Panc1 (cell line): ENCODE results near the gene IPO4. TPM values are rescaled to one million over a fixed set of nuclear protein-coding genes. Genes with fewer than 3 reads are reported as not detected.

ENCODE experiments used
- ATAC-seq: fragments of 200-7000 bp; cut with Tn5 transposase; 2 replicates; pipeline ENCODE4 v1.9.1; 2020; ENCODE audit warnings: mild to moderate bottlenecking, moderate library complexity
- BruUV-seq: library from RNA; stranded (reverse); fragments of 400-500 nt; replicated peaks from 2 replicates; lab custom pipeline; 2021; lab: Mats Ljungman, UMichigan
- CTCF ChIA-PET: fragments of 300-600 bp; sonication (Branson Sonifier 250); formaldehyde crosslinking; loops from one replicate; lab custom pipeline; 2022; ENCODE audit warnings: antibody characterized with exemption; lab: Charles Lee
- POLR2A ChIA-PET: fragments of 300-600 bp; sonication (Branson Sonifier 250); formaldehyde crosslinking; loops from one replicate; lab custom pipeline; 2022; ENCODE audit warnings: antibody characterized with exemption; lab: Charles Lee
- DNase-seq: peaks from one replicate; pipeline ENCODE4 v3.0.0-alpha.2; 2010; ENCODE audit warnings: low read depth, low spot score
- H3K27ac ChIP-seq: 2 replicates; pipeline ENCODE4 v1.5.1; 2011; ENCODE audit warnings: mild to moderate bottlenecking, low read length, inconsistent platforms
- H3K27me3 ChIP-seq: fragments of 200-500 bp; sonication (Bioruptor generic); 2 replicates; pipeline ENCODE4 v1.6.0; 2014; ENCODE audit warnings: low read length, inconsistent platforms; ENCODE audit not compliant: control insufficient read depth, insufficient read depth
- H3K36me3 ChIP-seq: fragments of 200-500 bp; sonication (Bioruptor generic); 2 replicates; pipeline ENCODE4 v1.5.1; 2014; ENCODE audit warnings: inconsistent platforms, mild to moderate bottlenecking, low read length, moderate library complexity; ENCODE audit not compliant: control insufficient read depth, insufficient read depth
- H3K4me1 ChIP-seq: 2 replicates; pipeline ENCODE4 v1.5.1; 2011; ENCODE audit warnings: inconsistent platforms, mild to moderate bottlenecking, low read length, moderate library complexity; ENCODE audit not compliant: control insufficient read depth, insufficient read depth
- H3K4me3 ChIP-seq, 2 experiments: 2 replicates each; pipeline ENCODE4 v1.5.1; 2011 to 2012; ENCODE audit warnings: low read depth in 2 of 2, low read length in 2 of 2, mild to moderate bottlenecking in 2 of 2, inconsistent platforms in 1 of 2, moderate library complexity in 1 of 2
- H3K9me3 ChIP-seq: fragments of 200-500 bp; sonication (Bioruptor generic); 2 replicates; pipeline ENCODE4 v1.5.1; 2014; ENCODE audit warnings: low read depth, mild to moderate bottlenecking, inconsistent platforms, low read length, moderate library complexity; ENCODE audit not compliant: control insufficient read depth, insufficient read depth
- CTCF ChIP-seq: fragments of 450-650 bp; IDR thresholded peaks from 2 replicates; pipeline ENCODE4 v1.5.1; 2017; ENCODE audit warnings: mild to moderate bottlenecking
- POLR2AphosphoS5 ChIP-seq: IDR thresholded peaks from 2 replicates; pipeline ENCODE4 v1.6.1; 2012; ENCODE audit warnings: mild to moderate bottlenecking, low read depth, low read length, moderate library complexity
- REST ChIP-seq, 2 experiments: IDR thresholded peaks; 2 replicates each; pipeline ENCODE4 v1.6.1; 2011 to 2012; ENCODE audit warnings: low read depth in 2 of 2, control low read depth in 1 of 2, low read length in 1 of 2, mild to moderate bottlenecking in 1 of 2, moderate library complexity in 1 of 2; ENCODE audit not compliant: insufficient read depth in 1 of 2
- SIN3A ChIP-seq: IDR thresholded peaks from 2 replicates; pipeline ENCODE4 v1.6.1; 2012; ENCODE audit warnings: low read depth, mild to moderate bottlenecking, low read length, moderate library complexity, borderline replicate concordance; ENCODE audit not compliant: insufficient read depth
- TCF7L2 ChIP-seq: IDR thresholded peaks from 2 replicates; pipeline ENCODE4 v1.6.1; 2011; ENCODE audit warnings: mild to moderate bottlenecking, low read depth, low read length, inconsistent platforms
- in situ Hi-C: cut with HindIII; loops from 2 replicates; pipeline ENCODE4 v1.10.0; 2016; ENCODE audit warnings: low sequenced_read_pairs, low pct_unique_long_range_greater_than_20kb
- intact Hi-C: fragments of 100-400 bp; cut with micrococcal nuclease; formaldehyde crosslinking; loops from one replicate; pipeline ENCODE4 v1.10.0; 2022; ENCODE audit not compliant: unreplicated experiment
- total RNA-seq: library from RNA; stranded (reverse); gene quantifications from one replicate; pipeline ENCODE4 v1.2.1, GENCODE V29; 2021; ENCODE audit not compliant: unreplicated experiment

The IPO4 gene
- total RNA-seq, 1 experiment from 2014 or later = 103 TPM

GRCh38 chr14:24131549-24131966 lies 57.1 kb downstream of the IPO4 start:
- DNase-seq = no peak
- peaks cover 6% of the 10 kb centered on the region for H3K4me1 ChIP-seq
- in situ Hi-C loops = no loop called here
- no peak overlapping the region for H3K4me3 ChIP-seq
- intact Hi-C loops = no loop called here
- CTCF ChIA-PET = no interaction called here
- no peaks in the 10 kb centered on the region for H3K9me3 ChIP-seq
- POLR2A ChIA-PET = no interaction called here
- BruUV-seq = no TSS peak
- ATAC-seq = no peak
- no peaks in the 10 kb centered on the region for H3K27me3 ChIP-seq
- TF ChIP-seq TCF7L2 (no peak), SIN3A (no peak), POLR2AphosphoS5 (no peak), CTCF (no peak), REST (IDR thresholded peaks at IDR 0.05; ENCODE audit: insufficient read depth in 1 of 2, low read depth in 2 of 2, low read length in 1 of 2) (no peak)
- no peaks in the 10 kb centered on the region; the same call in 1 of the 2 replicates for H3K36me3 ChIP-seq
- H3K27ac ChIP-seq = no peak overlapping the region

- no peak for DNase-seq
- BruUV-seq = no TSS peak
- Histone ChIP-seq H3K36me3 (no peaks in the 10 kb centered on the region), H3K9me3 (no peaks in the 10 kb centered on the region), H3K4me1 (peaks cover 6% of the 10 kb centered on the region), H3K4me3 (no peak overlapping the region), H3K27ac (no peak overlapping the region), H3K27me3 (no peaks in the 10 kb centered on the region)
- CTCF ChIA-PET = no interaction called here
- POLR2A ChIA-PET = no interaction called here
- TF ChIP-seq CTCF (no peak), SIN3A (no peak), POLR2AphosphoS5 (no peak), REST (IDR thresholded peaks at IDR 0.05; ENCODE audit: insufficient read depth in 1 of 2, low read depth in 2 of 2, low read length in 1 of 2) (no peak), TCF7L2 (no peak)
- no peak for ATAC-seq
- intact Hi-C loops = no loop called here
- in situ Hi-C loops = no loop called here
Observed at GRCh38 chr14:24130717-24131548, 57.7 kb downstream of the IPO4 start.
